Testis (tissue), 2 donors: ENCODE results near the gene OR6C65.

Experiments used
- POLR2A ChIP-seq: fragments of 450-650 bp; IDR thresholded peaks from one replicate; pipeline ENCODE4 v1.6.1; 2017; ENCODE audit warnings: antibody characterized with exemption, mild to moderate bottlenecking, moderate library complexity
- TF ChIP-seq, protein P1 (sequence below), 3 experiments: fragments of 450-650 bp in 2 of 3; fragments of 200-600 bp in 1 of 3; sonication (generic) in 1 of 3; IDR thresholded peaks; one replicate each; pipeline ENCODE4 v1.5.1; 2016 to 2019; ENCODE audit warnings: antibody characterized with exemption in 3 of 3, mild to moderate bottlenecking in 2 of 3, moderate library complexity in 1 of 3

DNA sequence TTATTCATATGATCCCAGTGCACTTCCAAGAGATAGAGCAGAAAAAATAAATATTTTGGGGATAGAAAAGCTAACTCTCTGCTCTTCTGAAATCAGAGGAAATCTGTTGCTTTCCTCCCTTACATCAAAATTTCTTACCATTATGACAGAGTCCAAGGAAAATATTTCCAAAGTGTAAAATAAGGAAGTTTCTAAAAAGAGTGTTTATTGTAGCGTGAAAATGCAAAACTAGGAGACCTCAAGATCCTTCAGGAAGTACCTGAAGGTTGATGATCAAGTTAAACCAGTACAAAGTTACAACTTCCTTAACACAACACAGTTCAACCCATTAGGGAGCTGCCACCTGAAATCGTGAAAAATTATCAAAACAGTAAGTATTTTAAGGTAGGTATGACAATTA is 43.4 kb downstream of the OR6C65 start, which contains the start of gene OR6C2:
- no peak for TF ChIP-seq POLR2A
- TF ChIP-seq, protein P1, sequence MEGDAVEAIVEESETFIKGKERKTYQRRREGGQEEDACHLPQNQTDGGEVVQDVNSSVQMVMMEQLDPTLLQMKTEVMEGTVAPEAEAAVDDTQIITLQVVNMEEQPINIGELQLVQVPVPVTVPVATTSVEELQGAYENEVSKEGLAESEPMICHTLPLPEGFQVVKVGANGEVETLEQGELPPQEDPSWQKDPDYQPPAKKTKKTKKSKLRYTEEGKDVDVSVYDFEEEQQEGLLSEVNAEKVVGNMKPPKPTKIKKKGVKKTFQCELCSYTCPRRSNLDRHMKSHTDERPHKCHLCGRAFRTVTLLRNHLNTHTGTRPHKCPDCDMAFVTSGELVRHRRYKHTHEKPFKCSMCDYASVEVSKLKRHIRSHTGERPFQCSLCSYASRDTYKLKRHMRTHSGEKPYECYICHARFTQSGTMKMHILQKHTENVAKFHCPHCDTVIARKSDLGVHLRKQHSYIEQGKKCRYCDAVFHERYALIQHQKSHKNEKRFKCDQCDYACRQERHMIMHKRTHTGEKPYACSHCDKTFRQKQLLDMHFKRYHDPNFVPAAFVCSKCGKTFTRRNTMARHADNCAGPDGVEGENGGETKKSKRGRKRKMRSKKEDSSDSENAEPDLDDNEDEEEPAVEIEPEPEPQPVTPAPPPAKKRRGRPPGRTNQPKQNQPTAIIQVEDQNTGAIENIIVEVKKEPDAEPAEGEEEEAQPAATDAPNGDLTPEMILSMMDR (IDR thresholded peaks at IDR 0.05) = no peak
